Measurements from ENCODE around the gene YTHDC1. TPM values are rescaled to one million over a fixed set of nuclear protein-coding genes. Genes with fewer than 3 reads are reported as not detected.
A peak's percentile ranks its signal among the peaks of the same experiment; 100 is the strongest.

The YTHDC1 gene
- total RNA-seq, 2 experiments from 2014 or later, result 383 to 389 TPM

DNA sequence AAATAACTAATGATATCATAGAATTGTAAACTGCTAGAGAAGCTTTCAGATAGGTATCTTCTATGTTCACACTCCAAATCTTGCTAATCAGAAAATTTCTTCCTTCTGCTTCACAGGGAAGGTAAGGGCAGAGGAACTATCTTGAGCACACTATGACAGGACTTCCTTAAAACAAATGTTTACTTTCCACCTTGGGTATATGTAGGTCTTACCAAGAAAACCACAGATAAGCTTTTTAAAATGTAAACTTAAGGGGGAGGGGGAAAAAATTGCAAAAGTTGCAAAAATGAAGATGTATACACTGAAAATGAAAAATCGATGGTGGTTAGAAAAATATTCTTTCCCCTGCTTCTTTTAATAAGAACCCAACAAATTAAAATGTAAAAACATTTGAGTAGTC, 30.9 kb downstream of the YTHDC1 start:
- no peak overlapping the region for H3K4me3 Mint-ChIP-seq
- intact Hi-C loops (cut with DNase I, micrococcal nuclease), result no loop called here
- peak overlapping the region; percentile 6 for H3K27ac Mint-ChIP-seq
- DNase-seq (peak in 1 of 14 experiments; percentile 4), ATAC-seq (ENCODE audit: poor library complexity) (no peak)
- Histone ChIP-seq H3K9me3 (ENCODE audit: control insufficient read depth in 1 of 2, insufficient read depth in 1 of 2, low read length in 2 of 2) (no peaks in the 10 kb centered on the region), H3K36me3 (ENCODE audit: insufficient read depth, low read length) (peaks cover 98% of the 10 kb centered on the region), H3K4me3 (ENCODE audit: low read length) (no peak overlapping the region), H3K4me1 (ENCODE audit: insufficient read depth, low read length) (no peaks in the 10 kb centered on the region), H3K27ac (ENCODE audit: low read depth in 1 of 2, low read length in 2 of 2) (no peak overlapping the region), H3K27me3 (ENCODE audit: control insufficient read depth in 1 of 2, insufficient read depth in 2 of 2, low read length in 2 of 2) (no peaks in the 10 kb centered on the region)
- no peaks in the 10 kb centered on the region for H3K27me3 Mint-ChIP-seq
- H3K4me1 Mint-ChIP-seq (ENCODE audit: low read depth), result peaks cover 5% of the 10 kb centered on the region
- ChIA-PET CTCF (no interaction called here), POLR2A (no interaction called here)
- H3K36me3 Mint-ChIP-seq (ENCODE audit: low read depth), result peaks cover 94% of the 10 kb centered on the region
- TF ChIP-seq, protein P1, sequence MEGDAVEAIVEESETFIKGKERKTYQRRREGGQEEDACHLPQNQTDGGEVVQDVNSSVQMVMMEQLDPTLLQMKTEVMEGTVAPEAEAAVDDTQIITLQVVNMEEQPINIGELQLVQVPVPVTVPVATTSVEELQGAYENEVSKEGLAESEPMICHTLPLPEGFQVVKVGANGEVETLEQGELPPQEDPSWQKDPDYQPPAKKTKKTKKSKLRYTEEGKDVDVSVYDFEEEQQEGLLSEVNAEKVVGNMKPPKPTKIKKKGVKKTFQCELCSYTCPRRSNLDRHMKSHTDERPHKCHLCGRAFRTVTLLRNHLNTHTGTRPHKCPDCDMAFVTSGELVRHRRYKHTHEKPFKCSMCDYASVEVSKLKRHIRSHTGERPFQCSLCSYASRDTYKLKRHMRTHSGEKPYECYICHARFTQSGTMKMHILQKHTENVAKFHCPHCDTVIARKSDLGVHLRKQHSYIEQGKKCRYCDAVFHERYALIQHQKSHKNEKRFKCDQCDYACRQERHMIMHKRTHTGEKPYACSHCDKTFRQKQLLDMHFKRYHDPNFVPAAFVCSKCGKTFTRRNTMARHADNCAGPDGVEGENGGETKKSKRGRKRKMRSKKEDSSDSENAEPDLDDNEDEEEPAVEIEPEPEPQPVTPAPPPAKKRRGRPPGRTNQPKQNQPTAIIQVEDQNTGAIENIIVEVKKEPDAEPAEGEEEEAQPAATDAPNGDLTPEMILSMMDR (IDR thresholded peaks at IDR 0.05), result no peak
- no peaks in the 10 kb centered on the region for H3K9me3 Mint-ChIP-seq

DNA sequence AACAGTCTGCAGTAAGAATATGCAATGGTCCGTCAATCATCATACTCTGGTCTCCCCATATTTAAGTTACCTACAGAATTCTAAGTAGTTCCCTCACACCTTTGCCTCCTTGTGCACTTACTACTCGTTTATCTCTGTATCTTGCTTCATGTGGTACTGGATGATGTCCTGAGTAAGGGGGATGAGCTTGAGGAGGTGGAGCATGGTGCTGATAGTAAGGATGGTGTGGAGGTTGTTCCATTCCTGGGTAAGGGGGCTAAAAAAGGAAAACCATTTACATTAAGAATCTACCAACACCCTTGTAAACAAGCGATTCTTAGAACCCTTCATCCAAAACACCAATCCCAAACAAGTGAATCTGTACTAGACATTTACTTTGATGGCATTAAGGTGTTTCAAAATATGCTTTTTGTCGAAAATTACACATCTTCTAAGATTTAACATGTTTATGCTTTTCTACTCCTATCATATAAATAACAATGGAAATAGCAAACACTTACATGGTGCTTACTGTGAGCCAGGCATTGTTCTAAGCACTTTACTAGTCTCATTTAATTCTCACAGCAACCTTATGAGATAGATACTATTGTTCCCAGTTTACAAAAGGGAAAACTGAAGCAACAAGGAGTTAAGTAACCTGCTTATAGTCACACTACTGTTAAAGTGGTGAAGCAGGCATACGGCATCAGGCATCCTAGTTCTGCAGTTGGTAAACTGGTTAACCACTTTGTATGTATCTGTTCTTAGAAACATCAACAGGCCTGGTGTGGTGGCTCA, 33.5 kb downstream of the YTHDC1 start:
- ATAC-seq (ENCODE audit: poor library complexity) (no peak), DNase-seq (no peak)
- TF ChIP-seq, protein P1 (IDR thresholded peaks at IDR 0.05), result no peak
- H3K9me3 Mint-ChIP-seq, result no peaks in the 10 kb centered on the region
- H3K4me1 Mint-ChIP-seq (ENCODE audit: low read depth), result no peaks in the 10 kb centered on the region
- H3K27ac ChIP-seq (ENCODE audit: low read depth in 1 of 2, low read length in 2 of 2), result no peak overlapping the region
- CTCF ChIA-PET, result interaction anchor here (0.6 kb wide), 1 partner anchor 27 kb away, joined by 3 read pairs; no protein-coding TSS in a partner anchor
- no peaks in the 10 kb centered on the region for H3K27me3 Mint-ChIP-seq
- no peaks in the 10 kb centered on the region for H3K9me3 ChIP-seq (ENCODE audit: control insufficient read depth in 1 of 2, insufficient read depth in 1 of 2, low read length in 2 of 2)
- no peaks in the 10 kb centered on the region for H3K4me1 ChIP-seq (ENCODE audit: insufficient read depth, low read length)
- no peak overlapping the region for H3K4me3 ChIP-seq (ENCODE audit: low read length)
- peaks cover 89% of the 10 kb centered on the region for H3K36me3 Mint-ChIP-seq (ENCODE audit: low read depth)
- peak overlapping the region; percentile 32 for H3K27ac Mint-ChIP-seq
- no peaks in the 10 kb centered on the region for H3K27me3 ChIP-seq (ENCODE audit: control insufficient read depth in 1 of 2, insufficient read depth in 2 of 2, low read length in 2 of 2)
- intact Hi-C loops (cut with DNase I, micrococcal nuclease), result no loop called here
- POLR2A ChIA-PET, result no interaction called here
- peaks cover 92% of the 10 kb centered on the region for H3K36me3 ChIP-seq (ENCODE audit: insufficient read depth, low read length)
- no peak overlapping the region for H3K4me3 Mint-ChIP-seq

DNA sequence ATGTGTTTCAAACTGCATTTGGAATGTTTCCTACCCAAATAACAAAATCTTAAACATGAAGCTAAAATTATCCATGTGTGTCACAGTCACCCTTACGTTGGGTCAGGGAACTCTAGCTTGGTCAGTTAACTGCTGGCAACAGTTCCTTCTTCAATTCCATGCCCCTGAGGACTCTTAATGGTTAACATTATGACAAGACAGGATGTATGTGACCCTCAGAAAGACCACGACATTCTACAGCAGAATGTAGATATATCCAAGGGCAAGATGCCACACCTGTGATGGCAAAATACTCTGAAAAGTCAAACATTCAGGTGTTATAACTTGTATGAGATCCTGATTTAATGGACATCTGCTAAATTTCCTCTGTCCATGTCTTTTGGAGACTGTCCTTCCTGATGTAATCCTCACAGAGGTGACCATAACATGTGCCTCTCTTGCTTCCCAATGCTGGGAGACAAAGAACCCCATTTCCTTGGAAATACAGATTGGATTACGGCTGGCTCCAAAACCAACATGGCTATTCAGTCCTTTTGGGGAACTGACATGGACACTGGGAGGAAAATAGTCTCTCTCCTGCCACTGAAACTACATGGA, 39.1 kb downstream of the YTHDC1 start:
- DNase-seq, result no peak
- no peak overlapping the region for H3K27ac Mint-ChIP-seq
- no peaks in the 10 kb centered on the region for H3K27me3 Mint-ChIP-seq
- no peaks in the 10 kb centered on the region for H3K4me1 Mint-ChIP-seq (ENCODE audit: low read depth)
- Histone ChIP-seq H3K36me3 (ENCODE audit: insufficient read depth, low read length) (peaks cover 38% of the 10 kb centered on the region), H3K4me3 (ENCODE audit: low read length) (no peak overlapping the region), H3K27ac (ENCODE audit: low read depth in 1 of 2, low read length in 2 of 2) (no peak overlapping the region), H3K4me1 (ENCODE audit: insufficient read depth, low read length) (no peaks in the 10 kb centered on the region), H3K27me3 (ENCODE audit: control insufficient read depth in 1 of 2, insufficient read depth in 2 of 2, low read length in 2 of 2) (no peaks in the 10 kb centered on the region), H3K9me3 (ENCODE audit: control insufficient read depth in 1 of 2, insufficient read depth in 1 of 2, low read length in 2 of 2) (no peaks in the 10 kb centered on the region)
- H3K36me3 Mint-ChIP-seq (ENCODE audit: low read depth), result peaks cover 37% of the 10 kb centered on the region
- peaks cover 2% of the 10 kb centered on the region for H3K9me3 Mint-ChIP-seq
- intact Hi-C loops (cut with DNase I, micrococcal nuclease), result loop anchor here (5.0 kb wide), 1 partner anchor 37 kb away; no protein-coding TSS in a partner anchor
- no peak overlapping the region for H3K4me3 Mint-ChIP-seq
- ChIA-PET POLR2A (interaction anchor here (1.4 kb wide), 1 partner anchor 12 kb away, joined by 3 read pairs; no protein-coding TSS in a partner anchor), CTCF (no interaction called here)
- ATAC-seq (ENCODE audit: poor library complexity), result no peak
- TF ChIP-seq, protein P1 (IDR thresholded peaks at IDR 0.05), result no peak

Measured in CD4-positive, alpha-beta T cell (primary cell).